ENCODE data around the gene ANKRD13A. TPM values are rescaled to one million over a fixed set of nuclear protein-coding genes. Genes with fewer than 3 reads are reported as not detected.

The ANKRD13A gene
- total RNA-seq, 1 experiment from 2014 or later, result 19.9 TPM

- H3K36me3 ChIP-seq (ENCODE audit: control insufficient read depth in 1 of 2, insufficient read depth in 2 of 2, low read length in 2 of 2), result peaks cover 27 to 31% of the 10 kb centered on the region in 2 experiments
- ATAC-seq (no peak), DNase-seq (ENCODE audit: low read depth, low spot score) (no peak)
- BruUV-seq (replicated peaks), result no TSS peak
- no peak overlapping the region for H3K27ac ChIP-seq (ENCODE audit: low read depth, low read length)
- intact Hi-C loops (cut with micrococcal nuclease), result no loop called here
- H3K9ac ChIP-seq (ENCODE audit: low read length), result no peak overlapping the region
- no peak for TF ChIP-seq SP1 (IDR thresholded peaks at IDR 0.05; ENCODE audit: low read depth)
- TF ChIP-seq FOSL1 (IDR thresholded peaks at IDR 0.05; ENCODE audit: low read depth), result no peak
- TF ChIP-seq EZH2 (IDR thresholded peaks at IDR 0.05), result no peak
- TF ChIP-seq POLR2A (IDR thresholded peaks at IDR 0.05; ENCODE audit: borderline replicate concordance, extremely low read depth, insufficient read depth, insufficient read length), result no peak
- no peak for TF ChIP-seq ELF1 (IDR thresholded peaks at IDR 0.05; ENCODE audit: borderline replicate concordance, low read depth)
- no peak for TF ChIP-seq RAD21 (IDR thresholded peaks at IDR 0.05; ENCODE audit: low read depth)
- no peak for TF ChIP-seq ZNF274 (IDR thresholded peaks at IDR 0.05; ENCODE audit: low read depth, low read length)
- no peak for TF ChIP-seq ZFX (IDR thresholded peaks at IDR 0.05)
- TF ChIP-seq REST (IDR thresholded peaks at IDR 0.05; ENCODE audit: low read depth), result no peak
- TF ChIP-seq EGR1 (IDR thresholded peaks at IDR 0.05; ENCODE audit: low read depth), result no peak
- no peak for TF ChIP-seq TCF7L2 (IDR thresholded peaks at IDR 0.05; ENCODE audit: borderline replicate concordance, extremely low read depth, insufficient read depth, insufficient read length)
- TF ChIP-seq EZH2phosphoT487 (IDR thresholded peaks at IDR 0.05; ENCODE audit: borderline replicate concordance), result no peak
- TF ChIP-seq YY1 (IDR thresholded peaks at IDR 0.05; ENCODE audit: extremely low read depth, insufficient replicate concordance, low read depth, low read length), result no peak
- no peak for TF ChIP-seq ZBTB33 (IDR thresholded peaks at IDR 0.05; ENCODE audit: extremely low read depth, insufficient replicate concordance, low read length)
- no peak for TF ChIP-seq POLR2AphosphoS5 (IDR thresholded peaks at IDR 0.05; ENCODE audit: low read depth, low read length)
- no peak for TF ChIP-seq CBX3 (IDR thresholded peaks at IDR 0.05; ENCODE audit: low read depth)
- TF ChIP-seq ATF3 (IDR thresholded peaks at IDR 0.05), result no peak
- no peak for TF ChIP-seq CTCF (IDR thresholded peaks at IDR 0.05 in 2 of 3, conservative IDR thresholded peaks at IDR 0.05 in 1 of 3; ENCODE audit: borderline replicate concordance in 1 of 3, insufficient read depth in 1 of 3, low read depth in 2 of 3, low read length in 2 of 3)
- TF ChIP-seq SIN3A (IDR thresholded peaks at IDR 0.05; ENCODE audit: low read depth), result no peak
- CTCF ChIA-PET, result no interaction called here
- H3K79me2 ChIP-seq (ENCODE audit: insufficient read depth, low read length), result no peaks in the 10 kb centered on the region
- POLR2A ChIA-PET, result no interaction called here
- no peaks in the 10 kb centered on the region for H3K9me3 ChIP-seq (ENCODE audit: control insufficient read depth in 1 of 2, insufficient read depth in 1 of 2, low read depth in 1 of 2, low read length in 2 of 2)
- H2AFZ ChIP-seq (ENCODE audit: low read depth, low read length, poor library complexity, severe bottlenecking), result no peak overlapping the region
- no peak overlapping the region for H3K4me3 ChIP-seq (replicated peaks in 1 of 2; ENCODE audit: low read depth in 1 of 2, low read length in 2 of 2)
- RAD21 ChIA-PET (ENCODE audit: low non-redundant PET in 1 of 2, low total read pairs in 2 of 2, uncharacterized antibody in 2 of 2, unreplicated experiment in 2 of 2), result no interaction called here
- no peaks in the 10 kb centered on the region for H3K9me2 ChIP-seq (ENCODE audit: insufficient read depth)
- no peaks in the 10 kb centered on the region for H4K20me1 ChIP-seq (ENCODE audit: insufficient read depth)
- H3K27me3 ChIP-seq (ENCODE audit: insufficient read depth, low read length), result no peaks in the 10 kb centered on the region
- H3K4me1 ChIP-seq (ENCODE audit: control insufficient read depth in 1 of 2, insufficient read depth in 2 of 2, low read length in 2 of 2), result no peaks in the 10 kb centered on the region
- H3K4me2 ChIP-seq (ENCODE audit: low read length), result no peak overlapping the region
Measured at GRCh38 chr12:109982210-109982609, 17.0 kb upstream of the ANKRD13A start.
